ENCODE data around the gene MAFG.

The MAFG gene

DNA sequence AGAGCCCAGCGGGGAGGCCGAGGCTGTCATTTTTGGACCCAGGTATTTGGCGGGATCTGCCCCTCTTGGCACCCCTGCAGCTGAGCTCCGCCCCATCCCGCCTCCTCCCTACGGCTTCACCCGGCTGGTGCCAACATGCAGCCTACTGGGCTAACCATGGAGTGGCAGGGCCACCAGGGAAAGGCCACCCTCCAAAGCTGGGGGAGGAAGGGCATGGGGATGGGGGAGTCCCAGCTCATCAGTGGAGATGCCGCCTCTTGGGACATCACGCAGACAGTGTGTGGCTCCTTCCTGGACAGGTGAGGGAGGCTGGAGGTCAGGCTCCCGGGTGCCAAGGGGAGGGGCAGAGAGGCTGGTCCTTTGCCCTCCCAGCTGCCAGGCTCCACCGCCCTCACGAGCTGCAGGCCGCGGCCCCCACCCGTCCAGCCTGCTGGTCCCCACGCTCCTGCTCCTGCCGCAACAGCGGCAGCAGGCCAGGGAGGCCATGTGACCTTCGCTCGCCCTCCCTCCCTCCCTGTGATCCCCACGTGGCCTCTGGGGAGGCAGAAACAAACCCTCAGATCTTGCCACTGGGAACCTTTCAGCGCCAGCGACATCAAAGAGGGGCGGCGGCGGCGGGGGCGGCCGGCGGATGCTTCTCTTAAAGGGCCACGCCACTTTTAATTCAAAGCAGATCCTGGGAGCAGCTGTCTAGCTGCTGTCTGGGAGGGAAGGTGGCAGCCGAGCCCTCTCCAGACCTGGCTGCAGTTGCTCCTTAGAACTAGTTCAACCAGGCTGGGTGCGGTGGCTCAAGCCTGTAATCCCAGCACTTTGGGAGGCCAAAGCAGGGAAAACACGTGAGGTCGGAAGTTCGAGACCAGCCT, 40.2 kb upstream of the MAFG start:
- no peak for TF ChIP-seq CREB1 (IDR thresholded peaks at IDR 0.05; ENCODE audit: low read depth)
- peak; percentile 72 for TF ChIP-seq TCF12 (IDR thresholded peaks at IDR 0.05; ENCODE audit: low read depth)
- peak; percentile 96 for TF ChIP-seq EGR1 (IDR thresholded peaks at IDR 0.05)
- TF ChIP-seq, protein P1, sequence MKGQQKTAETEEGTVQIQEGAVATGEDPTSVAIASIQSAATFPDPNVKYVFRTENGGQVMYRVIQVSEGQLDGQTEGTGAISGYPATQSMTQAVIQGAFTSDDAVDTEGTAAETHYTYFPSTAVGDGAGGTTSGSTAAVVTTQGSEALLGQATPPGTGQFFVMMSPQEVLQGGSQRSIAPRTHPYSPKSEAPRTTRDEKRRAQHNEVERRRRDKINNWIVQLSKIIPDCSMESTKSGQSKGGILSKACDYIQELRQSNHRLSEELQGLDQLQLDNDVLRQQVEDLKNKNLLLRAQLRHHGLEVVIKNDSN (IDR thresholded peaks at IDR 0.05), result peak; percentile 96
- TF ChIP-seq CEBPB (IDR thresholded peaks at IDR 0.05), result no peak
- TF ChIP-seq EP300 (IDR thresholded peaks at IDR 0.05; ENCODE audit: borderline replicate concordance), result 0 out of 2 replicates have a peak, but pooled peaks have one; percentile 38
- TF ChIP-seq ZBTB7A (IDR thresholded peaks at IDR 0.05; ENCODE audit: low read depth), result no peak
- no peak for TF ChIP-seq YY1 (IDR thresholded peaks at IDR 0.05; ENCODE audit: low read depth)
- TF ChIP-seq TAF1 (IDR thresholded peaks at IDR 0.05; ENCODE audit: low read depth), result 0 out of 2 replicates have a peak, but pooled peaks have one; percentile 36
- TF ChIP-seq FOXM1 (IDR thresholded peaks at IDR 0.05; ENCODE audit: borderline replicate concordance, low read depth), result no peak
- TF ChIP-seq, protein P2, sequence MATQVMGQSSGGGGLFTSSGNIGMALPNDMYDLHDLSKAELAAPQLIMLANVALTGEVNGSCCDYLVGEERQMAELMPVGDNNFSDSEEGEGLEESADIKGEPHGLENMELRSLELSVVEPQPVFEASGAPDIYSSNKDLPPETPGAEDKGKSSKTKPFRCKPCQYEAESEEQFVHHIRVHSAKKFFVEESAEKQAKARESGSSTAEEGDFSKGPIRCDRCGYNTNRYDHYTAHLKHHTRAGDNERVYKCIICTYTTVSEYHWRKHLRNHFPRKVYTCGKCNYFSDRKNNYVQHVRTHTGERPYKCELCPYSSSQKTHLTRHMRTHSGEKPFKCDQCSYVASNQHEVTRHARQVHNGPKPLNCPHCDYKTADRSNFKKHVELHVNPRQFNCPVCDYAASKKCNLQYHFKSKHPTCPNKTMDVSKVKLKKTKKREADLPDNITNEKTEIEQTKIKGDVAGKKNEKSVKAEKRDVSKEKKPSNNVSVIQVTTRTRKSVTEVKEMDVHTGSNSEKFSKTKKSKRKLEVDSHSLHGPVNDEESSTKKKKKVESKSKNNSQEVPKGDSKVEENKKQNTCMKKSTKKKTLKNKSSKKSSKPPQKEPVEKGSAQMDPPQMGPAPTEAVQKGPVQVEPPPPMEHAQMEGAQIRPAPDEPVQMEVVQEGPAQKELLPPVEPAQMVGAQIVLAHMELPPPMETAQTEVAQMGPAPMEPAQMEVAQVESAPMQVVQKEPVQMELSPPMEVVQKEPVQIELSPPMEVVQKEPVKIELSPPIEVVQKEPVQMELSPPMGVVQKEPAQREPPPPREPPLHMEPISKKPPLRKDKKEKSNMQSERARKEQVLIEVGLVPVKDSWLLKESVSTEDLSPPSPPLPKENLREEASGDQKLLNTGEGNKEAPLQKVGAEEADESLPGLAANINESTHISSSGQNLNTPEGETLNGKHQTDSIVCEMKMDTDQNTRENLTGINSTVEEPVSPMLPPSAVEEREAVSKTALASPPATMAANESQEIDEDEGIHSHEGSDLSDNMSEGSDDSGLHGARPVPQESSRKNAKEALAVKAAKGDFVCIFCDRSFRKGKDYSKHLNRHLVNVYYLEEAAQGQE (IDR thresholded peaks at IDR 0.05; ENCODE audit: low read depth), result no peak
- TF ChIP-seq, protein P3, sequence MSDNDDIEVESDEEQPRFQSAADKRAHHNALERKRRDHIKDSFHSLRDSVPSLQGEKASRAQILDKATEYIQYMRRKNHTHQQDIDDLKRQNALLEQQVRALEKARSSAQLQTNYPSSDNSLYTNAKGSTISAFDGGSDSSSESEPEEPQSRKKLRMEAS (IDR thresholded peaks at IDR 0.05), result peak; percentile 95
- peak; percentile 43; the same call in 1 of the 2 replicates for TF ChIP-seq NFIC (IDR thresholded peaks at IDR 0.05)

DNA sequence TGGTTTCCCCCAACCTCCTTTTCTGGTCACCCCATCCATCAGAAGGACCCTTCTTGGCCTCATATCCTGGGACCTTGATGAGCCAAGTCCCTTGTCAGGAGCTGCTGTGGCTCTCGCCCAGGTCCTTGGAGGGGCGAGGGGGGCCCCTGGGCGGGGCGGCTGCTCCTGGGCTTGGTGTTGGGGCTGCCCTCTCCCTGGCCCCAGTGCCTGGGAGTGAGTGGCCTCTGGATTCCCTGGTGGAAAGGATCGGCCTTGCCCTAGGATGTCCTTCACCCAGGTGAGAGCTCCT, 39.7 kb upstream of the MAFG start:
- no peak for TF ChIP-seq EGR1 (IDR thresholded peaks at IDR 0.05)
- TF ChIP-seq, protein P2 (IDR thresholded peaks at IDR 0.05; ENCODE audit: low read depth), result no peak
- TF ChIP-seq, protein P1 (IDR thresholded peaks at IDR 0.05), result no peak
- no peak for TF ChIP-seq ZBTB7A (IDR thresholded peaks at IDR 0.05; ENCODE audit: low read depth)
- TF ChIP-seq TAF1 (IDR thresholded peaks at IDR 0.05; ENCODE audit: low read depth), result no peak
- TF ChIP-seq EP300 (IDR thresholded peaks at IDR 0.05; ENCODE audit: borderline replicate concordance), result no peak
- no peak for TF ChIP-seq FOXM1 (IDR thresholded peaks at IDR 0.05; ENCODE audit: borderline replicate concordance, low read depth)
- no peak for TF ChIP-seq NFIC (IDR thresholded peaks at IDR 0.05)
- TF ChIP-seq, protein P3 (IDR thresholded peaks at IDR 0.05), result no peak
- TF ChIP-seq CREB1 (IDR thresholded peaks at IDR 0.05; ENCODE audit: low read depth), result no peak

DNA sequence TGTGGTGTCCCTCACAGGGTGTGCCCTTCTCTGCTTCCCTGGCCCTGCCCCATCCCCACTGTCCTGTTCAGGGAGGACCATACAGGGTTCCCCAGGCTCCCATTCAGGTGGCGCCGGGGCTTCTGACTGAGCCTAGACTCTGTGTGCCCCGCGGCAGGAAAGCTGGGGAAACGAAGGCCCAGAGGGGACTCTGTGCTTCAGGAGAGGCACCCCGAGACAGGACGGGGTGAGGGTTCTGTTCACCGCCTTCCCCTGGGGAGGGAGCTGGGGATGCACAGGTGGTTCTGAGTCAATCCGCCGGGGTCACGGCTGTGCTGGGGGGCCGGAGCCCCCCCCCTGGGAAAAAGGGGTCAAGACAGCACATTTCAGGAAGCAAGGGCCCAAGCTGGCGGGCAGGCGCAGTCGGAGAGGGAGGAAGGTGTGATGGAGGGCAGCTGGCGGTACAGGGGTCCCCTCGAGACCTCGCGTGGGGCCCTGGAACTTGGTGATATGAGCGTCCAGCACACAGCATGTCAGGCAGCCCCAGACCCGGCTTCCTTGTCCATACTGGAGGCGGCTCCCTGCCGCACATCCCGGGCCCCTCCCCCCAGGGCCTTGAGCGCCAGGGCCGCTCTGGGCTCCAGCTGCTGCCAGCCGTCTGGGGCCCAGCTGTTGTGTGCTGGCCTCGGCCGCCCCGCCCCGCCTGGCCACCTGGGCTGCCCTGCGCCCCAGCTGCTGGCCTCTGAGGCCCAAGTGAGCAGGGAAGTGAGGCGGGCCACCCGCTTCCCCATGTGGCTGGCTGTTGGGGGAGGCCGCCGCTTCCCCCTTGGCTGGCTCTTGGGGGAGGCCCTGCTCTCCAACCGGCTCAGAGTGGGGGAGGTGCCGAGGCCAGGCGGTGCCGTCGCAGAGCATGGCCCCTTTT, 39.1 kb upstream of the MAFG start:
- no peak for TF ChIP-seq YY1 (IDR thresholded peaks at IDR 0.05; ENCODE audit: low read depth)
- TF ChIP-seq NFIC (IDR thresholded peaks at IDR 0.05), result no peak
- TF ChIP-seq TAF1 (IDR thresholded peaks at IDR 0.05; ENCODE audit: low read depth), result no peak
- TF ChIP-seq ZBTB7A (IDR thresholded peaks at IDR 0.05; ENCODE audit: low read depth), result no peak
- TF ChIP-seq EGR1 (IDR thresholded peaks at IDR 0.05), result no peak
- TF ChIP-seq FOXM1 (IDR thresholded peaks at IDR 0.05; ENCODE audit: borderline replicate concordance, low read depth), result no peak
- no peak for TF ChIP-seq EP300 (IDR thresholded peaks at IDR 0.05; ENCODE audit: borderline replicate concordance)
- TF ChIP-seq, protein P2 (IDR thresholded peaks at IDR 0.05; ENCODE audit: low read depth), result no peak
- no peak for TF ChIP-seq TEAD4 (IDR thresholded peaks at IDR 0.05)
- TF ChIP-seq, protein P1 (IDR thresholded peaks at IDR 0.05), result no peak
- TF ChIP-seq, protein P3 (IDR thresholded peaks at IDR 0.05), result no peak
- TF ChIP-seq CREB1 (IDR thresholded peaks at IDR 0.05; ENCODE audit: low read depth), result no peak

Data from Ishikawa (cell line).